Endometrial microvascular endothelial cells (primary cell): Measurements from ENCODE around the gene RSPH3. TPM values are rescaled to one million over a fixed set of nuclear protein-coding genes. Genes with fewer than 3 reads are reported as not detected.
"Not testable (repeated sequence)": the region's sequence is repeated elsewhere in the genome, so short reads cannot be mapped to it uniquely, and the experiment has no call there.

Experiments used
- in situ Hi-C: cut with HindIII; loops from 2 replicates; pipeline ENCODE4 v1.10.0; 2017; ENCODE audit warnings: low sequenced_read_pairs, low pct_unique_long_range_greater_than_20kb; ENCODE audit errors: inconsistent ontology term
- total RNA-seq: library from RNA; depleted of rRNA; stranded (reverse); fragments of >200 nt; gene quantifications from one replicate; pipeline ENCODE4 v1.2.3, GENCODE V29; 2015; ENCODE audit errors: inconsistent ontology term

The RSPH3 gene
- total RNA-seq, 1 donor from 2014 or later: 1.7 TPM

DNA sequence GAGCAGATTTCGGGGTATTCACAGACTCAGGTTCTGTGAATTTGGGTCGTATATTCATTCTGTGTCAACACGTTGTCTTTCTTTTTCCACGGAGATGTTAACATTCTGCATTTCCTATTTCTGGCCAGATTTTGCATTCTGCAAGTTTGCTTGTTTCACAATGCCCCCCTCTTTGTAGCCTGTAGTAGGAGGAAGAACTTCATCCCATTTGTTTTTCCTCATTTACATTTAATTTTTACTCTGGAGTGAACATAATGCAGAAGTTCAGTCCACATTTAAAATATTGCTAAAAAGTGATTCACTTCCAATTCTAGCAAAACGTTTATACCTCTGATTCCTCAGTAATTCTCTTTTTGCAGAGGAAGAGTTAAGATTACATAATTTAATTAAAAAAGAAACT lies 31.8 kb upstream of the RSPH3 start:
- in situ Hi-C loops: no loop called here

DNA sequence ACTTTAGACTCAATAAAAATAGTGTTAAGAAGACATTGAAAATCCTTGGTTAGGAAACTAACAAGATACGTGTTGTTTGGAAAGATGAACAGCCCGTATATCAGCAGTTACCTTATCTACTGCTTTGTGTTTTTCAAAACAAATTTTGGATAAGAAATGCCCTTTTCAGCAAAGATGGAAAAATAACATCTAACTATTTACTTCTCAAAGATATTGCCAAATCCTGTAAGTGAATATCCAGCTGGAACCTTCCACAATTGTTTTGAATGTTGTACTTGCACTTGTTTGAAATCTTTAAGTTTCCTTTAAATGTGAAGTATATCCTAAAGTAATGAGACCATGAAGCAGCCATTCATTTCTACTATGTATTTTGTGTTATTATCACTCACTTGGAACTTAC lies 30.2 kb upstream of the RSPH3 start:
- in situ Hi-C loops: no loop called here

DNA sequence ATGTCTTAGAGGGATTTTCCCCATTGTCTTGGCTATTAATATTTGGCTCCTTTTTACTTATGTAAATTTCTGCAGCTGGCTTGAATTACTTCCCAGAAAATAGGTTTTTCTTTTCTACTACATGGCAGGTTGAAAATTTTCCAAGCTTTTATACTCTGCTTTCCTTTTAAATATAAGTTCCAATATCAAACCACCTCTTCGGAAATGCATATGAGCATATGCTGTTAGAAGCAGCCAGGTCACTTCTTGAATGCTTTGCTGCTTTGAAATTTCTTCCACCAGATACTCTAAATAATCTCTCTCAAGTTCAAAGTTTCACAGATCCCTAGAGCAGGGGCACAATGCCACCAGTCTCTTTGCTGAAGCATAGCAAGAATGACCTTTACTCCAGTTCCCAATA lies 25.2 kb upstream of the RSPH3 start:
- in situ Hi-C loops: not testable (repeated sequence)

GRCh38 chr6:159023893-159024292 lies 23.9 kb upstream of the RSPH3 start:
- in situ Hi-C loops: no loop called here

- in situ Hi-C loops: no loop called here
Measured at GRCh38 chr6:159020011-159020410, 20.0 kb upstream of the RSPH3 start.

GRCh38 chr6:159017757-159018559 lies 18.0 kb upstream of the RSPH3 start:
- in situ Hi-C loops: no loop called here

- in situ Hi-C loops: no loop called here
Measured at GRCh38 chr6:159014406-159014805, 14.4 kb upstream of the RSPH3 start.

DNA sequence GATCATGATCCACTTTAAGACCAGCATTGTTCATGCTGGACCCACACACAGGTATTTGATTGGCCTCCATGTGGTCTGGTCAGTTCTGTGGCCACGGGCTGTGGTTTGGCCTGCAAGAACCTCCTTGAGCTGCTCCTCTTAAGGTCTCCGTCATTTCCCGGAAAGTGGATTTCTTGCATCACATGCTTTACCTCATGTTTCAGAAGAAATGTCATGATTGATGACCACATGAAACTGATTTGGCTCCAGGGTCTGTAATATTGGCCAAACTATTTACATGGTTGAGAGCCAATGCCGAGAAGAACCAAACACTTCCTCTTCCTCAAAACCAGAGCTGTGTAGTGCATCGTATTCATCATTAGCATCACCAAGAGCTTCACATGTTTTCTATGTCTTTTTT lies 13.2 kb upstream of the RSPH3 start:
- in situ Hi-C loops: no loop called here

DNA sequence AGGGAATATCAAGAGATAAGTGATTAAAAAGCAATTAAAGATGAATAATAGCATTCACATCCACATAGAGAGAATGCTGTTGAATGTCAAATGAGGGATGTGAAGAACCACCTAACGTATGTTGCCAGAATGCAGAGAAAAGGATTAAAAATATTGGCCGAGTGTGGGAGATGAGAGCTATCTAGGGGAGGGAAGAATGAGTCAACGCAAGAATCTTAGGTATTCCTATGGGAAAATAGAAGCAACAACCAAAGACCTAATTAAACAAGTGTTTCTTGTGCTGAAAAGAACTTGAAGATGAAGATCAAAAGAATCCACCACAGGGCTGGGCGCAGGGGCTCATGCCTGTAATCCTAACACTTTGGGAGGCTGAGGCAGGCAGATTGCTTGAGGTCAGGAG lies 12.2 kb upstream of the RSPH3 start:
- in situ Hi-C loops: no loop called here

DNA sequence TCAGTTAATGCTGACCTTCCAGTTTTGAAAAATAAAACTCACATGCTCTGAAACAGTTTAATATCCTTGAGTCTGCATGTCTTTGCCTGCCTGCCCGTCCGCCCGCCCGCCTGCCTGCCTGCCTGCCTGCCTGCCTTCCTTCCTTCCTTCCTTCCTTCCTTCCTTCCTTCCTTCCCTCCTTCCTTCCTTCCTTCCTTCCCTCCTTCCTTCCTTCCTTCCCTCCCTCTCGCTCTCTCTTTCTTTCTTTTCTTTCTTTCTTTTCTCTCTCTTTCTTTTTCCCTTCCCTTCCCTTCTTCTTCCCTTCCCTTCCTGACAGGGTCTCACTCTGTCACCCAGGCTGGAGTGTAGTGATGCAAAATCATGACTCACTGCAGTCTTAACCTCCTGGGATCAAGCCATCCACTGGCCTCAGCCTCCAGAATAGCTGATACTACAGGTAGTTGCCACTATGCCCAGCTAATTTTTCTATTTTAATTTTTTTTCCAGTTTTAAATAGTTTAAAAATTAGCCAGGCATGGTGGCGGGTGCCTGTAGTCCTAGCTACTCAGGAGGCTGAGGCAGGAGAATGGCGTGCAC lies 10.1 kb upstream of the RSPH3 start:
- in situ Hi-C loops: not testable (repeated sequence)

- in situ Hi-C loops: no loop called here
Measured at GRCh38 chr6:159008656-159009288, 8.8 kb upstream of the RSPH3 start.

GRCh38 chr6:159007510-159007909 lies 7.5 kb upstream of the RSPH3 start:
- in situ Hi-C loops: no loop called here

GRCh38 chr6:159005436-159005835 lies 5.4 kb upstream of the RSPH3 start:
- in situ Hi-C loops: no loop called here

DNA sequence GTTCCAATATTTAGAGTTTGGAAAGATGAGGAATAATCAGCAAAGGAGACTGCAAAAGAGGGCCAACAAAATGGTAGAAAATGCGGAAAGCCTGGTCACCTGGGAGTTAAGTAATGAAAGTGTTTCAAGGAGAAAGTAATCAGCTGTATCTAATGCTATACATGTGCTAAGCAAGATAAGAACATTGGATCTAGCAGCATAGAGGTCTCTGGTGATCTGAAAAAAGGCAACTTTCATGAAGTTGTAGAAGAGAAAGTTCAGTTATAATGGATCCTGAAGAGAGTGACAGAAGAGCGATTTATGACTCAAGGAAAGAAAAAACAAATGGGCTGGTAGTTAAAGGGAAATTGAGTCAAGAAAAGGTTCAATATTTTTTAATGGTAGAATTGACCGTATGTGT lies 4.6 kb upstream of the RSPH3 start:
- in situ Hi-C loops: no loop called here

- in situ Hi-C loops: no loop called here
Measured at GRCh38 chr6:159002432-159003155, 2.6 kb upstream of the RSPH3 start.

GRCh38 chr6:158999154-158999665 lies 792 bp downstream of the RSPH3 start:
- in situ Hi-C loops: no loop called here

DNA sequence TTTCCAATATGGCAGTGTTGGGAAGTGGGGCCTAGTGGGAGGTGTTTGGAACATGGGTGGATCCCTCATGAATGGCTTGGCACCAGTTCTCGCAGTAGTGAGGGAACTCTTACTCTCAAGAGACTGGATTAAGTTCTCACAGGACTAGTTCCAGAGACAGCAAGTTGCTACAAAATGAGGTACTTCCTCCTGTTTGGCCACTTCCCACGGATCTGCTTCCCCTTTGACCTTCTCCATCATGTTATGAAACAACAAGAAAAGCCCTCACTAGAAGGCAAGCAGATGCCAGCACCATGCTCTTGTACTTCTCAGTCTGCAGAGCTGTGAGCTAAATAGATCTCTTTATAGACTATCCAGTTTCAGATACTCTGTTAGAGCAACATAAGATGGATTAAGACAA lies 3.1 kb downstream of the RSPH3 start:
- in situ Hi-C loops: no loop called here

- in situ Hi-C loops: no loop called here
Measured at GRCh38 chr6:158993639-158994038, 6.4 kb downstream of the RSPH3 start.

GRCh38 chr6:158991017-158991723 lies 8.8 kb downstream of the RSPH3 start:
- in situ Hi-C loops: no loop called here
